ENCODE data around the gene EPB41L2.

GRCh38 chr6:130943738-130944137, 119.3 kb downstream of the EPB41L2 start:
- TF ChIP-seq, protein P1, sequence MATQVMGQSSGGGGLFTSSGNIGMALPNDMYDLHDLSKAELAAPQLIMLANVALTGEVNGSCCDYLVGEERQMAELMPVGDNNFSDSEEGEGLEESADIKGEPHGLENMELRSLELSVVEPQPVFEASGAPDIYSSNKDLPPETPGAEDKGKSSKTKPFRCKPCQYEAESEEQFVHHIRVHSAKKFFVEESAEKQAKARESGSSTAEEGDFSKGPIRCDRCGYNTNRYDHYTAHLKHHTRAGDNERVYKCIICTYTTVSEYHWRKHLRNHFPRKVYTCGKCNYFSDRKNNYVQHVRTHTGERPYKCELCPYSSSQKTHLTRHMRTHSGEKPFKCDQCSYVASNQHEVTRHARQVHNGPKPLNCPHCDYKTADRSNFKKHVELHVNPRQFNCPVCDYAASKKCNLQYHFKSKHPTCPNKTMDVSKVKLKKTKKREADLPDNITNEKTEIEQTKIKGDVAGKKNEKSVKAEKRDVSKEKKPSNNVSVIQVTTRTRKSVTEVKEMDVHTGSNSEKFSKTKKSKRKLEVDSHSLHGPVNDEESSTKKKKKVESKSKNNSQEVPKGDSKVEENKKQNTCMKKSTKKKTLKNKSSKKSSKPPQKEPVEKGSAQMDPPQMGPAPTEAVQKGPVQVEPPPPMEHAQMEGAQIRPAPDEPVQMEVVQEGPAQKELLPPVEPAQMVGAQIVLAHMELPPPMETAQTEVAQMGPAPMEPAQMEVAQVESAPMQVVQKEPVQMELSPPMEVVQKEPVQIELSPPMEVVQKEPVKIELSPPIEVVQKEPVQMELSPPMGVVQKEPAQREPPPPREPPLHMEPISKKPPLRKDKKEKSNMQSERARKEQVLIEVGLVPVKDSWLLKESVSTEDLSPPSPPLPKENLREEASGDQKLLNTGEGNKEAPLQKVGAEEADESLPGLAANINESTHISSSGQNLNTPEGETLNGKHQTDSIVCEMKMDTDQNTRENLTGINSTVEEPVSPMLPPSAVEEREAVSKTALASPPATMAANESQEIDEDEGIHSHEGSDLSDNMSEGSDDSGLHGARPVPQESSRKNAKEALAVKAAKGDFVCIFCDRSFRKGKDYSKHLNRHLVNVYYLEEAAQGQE (IDR thresholded peaks at IDR 0.05; ENCODE audit: unreplicated experiment): no peak
- TF ChIP-seq POLR2AphosphoS5 (IDR thresholded peaks at IDR 0.05; ENCODE audit: low read depth): no peak
- TF ChIP-seq, protein P2, sequence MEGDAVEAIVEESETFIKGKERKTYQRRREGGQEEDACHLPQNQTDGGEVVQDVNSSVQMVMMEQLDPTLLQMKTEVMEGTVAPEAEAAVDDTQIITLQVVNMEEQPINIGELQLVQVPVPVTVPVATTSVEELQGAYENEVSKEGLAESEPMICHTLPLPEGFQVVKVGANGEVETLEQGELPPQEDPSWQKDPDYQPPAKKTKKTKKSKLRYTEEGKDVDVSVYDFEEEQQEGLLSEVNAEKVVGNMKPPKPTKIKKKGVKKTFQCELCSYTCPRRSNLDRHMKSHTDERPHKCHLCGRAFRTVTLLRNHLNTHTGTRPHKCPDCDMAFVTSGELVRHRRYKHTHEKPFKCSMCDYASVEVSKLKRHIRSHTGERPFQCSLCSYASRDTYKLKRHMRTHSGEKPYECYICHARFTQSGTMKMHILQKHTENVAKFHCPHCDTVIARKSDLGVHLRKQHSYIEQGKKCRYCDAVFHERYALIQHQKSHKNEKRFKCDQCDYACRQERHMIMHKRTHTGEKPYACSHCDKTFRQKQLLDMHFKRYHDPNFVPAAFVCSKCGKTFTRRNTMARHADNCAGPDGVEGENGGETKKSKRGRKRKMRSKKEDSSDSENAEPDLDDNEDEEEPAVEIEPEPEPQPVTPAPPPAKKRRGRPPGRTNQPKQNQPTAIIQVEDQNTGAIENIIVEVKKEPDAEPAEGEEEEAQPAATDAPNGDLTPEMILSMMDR (conservative IDR thresholded peaks at IDR 0.05; ENCODE audit: low read depth in 2 of 2): no peak
- no peak for TF ChIP-seq EZH2 (IDR thresholded peaks at IDR 0.05; ENCODE audit: low read depth, unreplicated experiment)
- TF ChIP-seq, protein P3, sequence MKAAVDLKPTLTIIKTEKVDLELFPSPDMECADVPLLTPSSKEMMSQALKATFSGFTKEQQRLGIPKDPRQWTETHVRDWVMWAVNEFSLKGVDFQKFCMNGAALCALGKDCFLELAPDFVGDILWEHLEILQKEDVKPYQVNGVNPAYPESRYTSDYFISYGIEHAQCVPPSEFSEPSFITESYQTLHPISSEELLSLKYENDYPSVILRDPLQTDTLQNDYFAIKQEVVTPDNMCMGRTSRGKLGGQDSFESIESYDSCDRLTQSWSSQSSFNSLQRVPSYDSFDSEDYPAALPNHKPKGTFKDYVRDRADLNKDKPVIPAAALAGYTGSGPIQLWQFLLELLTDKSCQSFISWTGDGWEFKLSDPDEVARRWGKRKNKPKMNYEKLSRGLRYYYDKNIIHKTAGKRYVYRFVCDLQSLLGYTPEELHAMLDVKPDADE (IDR thresholded peaks at IDR 0.05): no peak
- no peak for TF ChIP-seq EZH2phosphoT487 (IDR thresholded peaks at IDR 0.05; ENCODE audit: unreplicated experiment)
- TF ChIP-seq STAT1 (IDR thresholded peaks at IDR 0.05; ENCODE audit: unreplicated experiment): no peak
- TF ChIP-seq JUNB (IDR thresholded peaks at IDR 0.05; ENCODE audit: unreplicated experiment): no peak
- TF ChIP-seq ZNF114 (CRISPR knock-in tag; IDR thresholded peaks at IDR 0.05): no peak
- TF ChIP-seq ZNF331 (CRISPR knock-in tag; IDR thresholded peaks at IDR 0.05; ENCODE audit: low read depth): no peak
- TF ChIP-seq NANOG (IDR thresholded peaks at IDR 0.05; ENCODE audit: borderline replicate concordance): no peak

Data from GM23338 (cell line).